ENCODE data around the gene SPEM1.

GRCh38 chr17:7438656-7439460, 18.7 kb downstream of the SPEM1 start:
- no peak for TF ChIP-seq POLR2A (IDR thresholded peaks at IDR 0.05)
- no peak for TF ChIP-seq EP300 (IDR thresholded peaks at IDR 0.05)
- TF ChIP-seq CTCF (IDR thresholded peaks at IDR 0.05) = no peak

Data from stomach (tissue), 4 donors.